DMS153 treated with DMSO at 0.1 percent for 48 hours (cell line): ENCODE results near the gene UBL3.
A peak's percentile ranks its signal among the peaks of the same experiment; 100 is the strongest.

Source experiments
- DNase-seq: peaks from one replicate; lab custom pipeline; 2025; ENCODE audit not compliant: unreplicated experiment; lab: John Stamatoyannopoulos, UW

Gene UBL3

GRCh38 chr13:29810898-29811297, 39.5 kb downstream of the UBL3 start:
- no peak for DNase-seq

DNA sequence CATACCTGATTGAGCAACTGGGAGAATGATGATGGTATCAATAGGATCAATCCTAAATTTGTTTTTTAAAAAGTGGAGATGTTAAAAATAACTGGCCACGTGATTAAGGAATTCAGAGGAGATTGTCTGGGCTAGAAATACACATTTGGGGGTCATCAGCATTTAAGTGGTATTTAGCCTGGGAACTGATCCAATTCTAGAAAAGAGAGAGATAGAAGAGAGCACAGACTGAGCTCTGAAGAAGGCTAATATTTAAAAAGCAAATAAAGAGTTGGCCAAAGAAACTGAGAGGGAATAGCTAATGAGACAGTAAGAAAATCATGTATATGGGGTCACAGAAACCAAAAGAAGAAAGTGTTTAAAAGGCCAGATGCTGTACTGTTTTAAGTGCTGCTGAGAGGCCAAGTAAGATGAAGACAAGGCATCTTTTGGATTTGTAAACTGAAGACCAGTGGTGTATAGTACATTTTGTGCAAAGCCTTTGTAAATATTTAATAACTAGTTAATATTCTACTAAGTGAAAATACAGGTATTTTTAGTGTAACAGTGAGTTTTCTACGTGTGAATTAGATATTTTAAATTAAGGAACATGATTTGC, 40.2 kb downstream of the UBL3 start:
- no peak for DNase-seq

DNA sequence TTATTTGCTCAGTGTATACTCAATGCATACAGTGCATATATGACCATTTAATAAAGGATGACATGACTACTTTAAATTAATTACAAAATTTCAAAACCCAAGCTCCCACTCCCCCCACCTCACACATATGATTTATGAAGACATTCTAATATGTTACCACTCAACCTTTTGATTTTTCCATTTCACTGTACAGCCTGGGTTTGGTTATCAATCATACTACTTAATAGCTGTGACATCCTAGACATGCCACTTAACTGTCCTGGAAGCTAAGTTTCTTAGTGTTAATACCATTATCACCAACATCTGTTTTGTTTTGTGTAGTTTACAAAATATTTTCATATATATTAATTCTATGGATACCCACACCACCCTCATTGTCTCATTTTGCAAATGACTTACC, 42.2 kb downstream of the UBL3 start:
- DNase-seq, result no peak

- no peak for DNase-seq
Observed at GRCh38 chr13:29805994-29806979, 44.1 kb downstream of the UBL3 start.

- DNase-seq, result no peak
Observed at GRCh38 chr13:29803221-29803620, 47.2 kb downstream of the UBL3 start.

GRCh38 chr13:29802621-29803020, 47.8 kb downstream of the UBL3 start:
- no peak for DNase-seq

DNA sequence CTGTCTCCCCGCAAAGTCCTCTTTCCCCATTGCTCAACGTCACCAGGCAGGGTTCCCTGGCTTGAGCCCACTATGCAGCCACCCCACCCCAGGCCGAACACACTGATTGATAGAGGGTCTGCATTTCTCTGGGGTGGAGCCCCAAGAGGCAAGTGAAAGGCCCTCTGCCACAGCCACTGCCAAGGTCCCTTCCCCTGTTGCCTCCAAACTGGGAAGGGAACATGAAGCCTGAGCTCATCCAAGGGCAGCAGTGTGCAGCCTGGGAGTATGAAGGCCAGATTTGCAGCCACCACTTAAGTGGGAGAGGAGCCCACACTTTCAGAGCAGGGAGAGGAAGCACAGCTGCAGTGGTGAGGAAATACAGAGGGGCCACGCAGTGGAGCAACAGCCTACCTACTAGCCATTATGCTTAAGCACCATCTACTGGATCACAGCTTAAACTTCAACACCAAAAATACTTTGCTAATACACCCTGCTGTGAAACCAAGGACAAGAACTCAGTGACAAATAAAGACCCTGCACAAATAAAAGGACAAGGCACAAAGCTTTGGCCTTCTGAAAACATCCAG, 48.6 kb downstream of the UBL3 start:
- DNase-seq, result no peak

DNA sequence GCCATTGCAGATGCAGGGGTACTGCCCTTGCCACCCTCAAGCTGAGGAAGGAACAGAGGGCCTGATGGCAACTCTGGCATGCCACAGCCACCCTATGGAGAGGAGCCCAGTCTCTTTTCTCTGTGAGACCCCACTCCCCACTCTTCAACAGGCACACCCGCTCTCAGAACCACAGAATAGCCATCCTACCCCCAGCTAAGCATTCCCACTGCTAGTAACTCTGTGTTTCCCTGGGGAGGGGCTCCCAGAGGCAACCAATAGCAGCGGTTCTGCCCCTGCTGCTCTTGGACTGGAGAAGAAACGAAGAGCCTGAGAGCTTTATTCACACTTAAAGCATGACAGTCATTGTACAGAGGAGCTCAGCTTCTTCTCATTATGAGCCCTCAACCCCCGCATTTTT, 49.3 kb downstream of the UBL3 start:
- DNase-seq, result no peak

- no peak for DNase-seq
Observed at GRCh38 chr13:29800687-29801086, 49.7 kb downstream of the UBL3 start.

DNA sequence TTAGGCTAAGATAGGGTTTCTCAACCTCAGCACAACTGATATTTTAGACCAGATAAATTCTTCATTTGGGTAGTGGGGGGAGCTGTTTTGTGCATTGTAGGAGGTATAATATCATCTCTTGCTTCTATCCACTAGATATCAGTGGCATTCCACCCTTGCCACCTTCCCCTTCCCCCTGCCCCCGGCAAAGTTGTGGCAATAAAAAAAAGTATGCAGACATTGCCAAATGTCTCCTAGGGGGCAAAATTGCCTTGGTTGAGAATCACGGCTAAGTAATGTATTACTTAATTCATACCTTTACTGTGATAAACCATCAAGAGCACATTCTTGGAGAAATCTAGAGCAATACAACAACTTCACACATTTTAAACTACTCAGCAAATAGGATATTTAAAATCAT, 51.4 kb downstream of the UBL3 start:
- no peak for DNase-seq

DNA sequence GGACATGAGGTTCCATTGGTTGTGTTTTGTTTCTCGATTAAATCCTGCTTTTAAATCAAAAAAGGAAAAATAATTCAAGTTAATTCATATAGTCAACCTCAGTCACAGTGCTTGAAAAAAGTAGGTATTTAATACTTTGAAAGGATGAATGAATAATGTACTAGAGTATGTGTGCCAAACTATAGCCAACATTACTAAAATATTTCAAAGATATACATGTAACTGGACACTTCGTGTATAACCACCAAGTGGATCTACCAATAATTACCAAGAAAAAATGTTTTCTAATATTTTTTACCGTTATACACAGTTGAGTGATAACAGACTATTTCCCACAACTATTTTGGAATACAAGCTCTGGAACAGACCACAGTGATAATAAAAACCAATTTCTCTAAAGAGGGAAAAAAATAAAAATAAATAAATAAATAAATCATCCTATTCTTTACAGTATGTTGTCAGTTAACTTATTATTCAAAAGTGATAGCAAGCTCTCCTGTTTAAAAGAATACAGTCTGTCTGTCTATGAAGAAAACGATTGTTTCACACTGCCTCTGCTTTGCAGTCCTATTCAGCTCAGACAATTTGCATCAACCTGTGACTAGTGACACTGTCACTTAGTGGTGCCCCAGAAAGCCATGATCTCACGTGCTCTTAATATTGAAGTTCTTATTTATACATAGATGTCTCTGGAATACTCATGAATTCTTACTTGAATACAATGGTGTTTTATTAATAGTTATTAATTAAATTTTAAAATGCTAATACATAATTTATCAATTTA, 58.2 kb downstream of the UBL3 start:
- no peak for DNase-seq

GRCh38 chr13:29791508-29791907, 58.9 kb downstream of the UBL3 start:
- no peak for DNase-seq

DNA sequence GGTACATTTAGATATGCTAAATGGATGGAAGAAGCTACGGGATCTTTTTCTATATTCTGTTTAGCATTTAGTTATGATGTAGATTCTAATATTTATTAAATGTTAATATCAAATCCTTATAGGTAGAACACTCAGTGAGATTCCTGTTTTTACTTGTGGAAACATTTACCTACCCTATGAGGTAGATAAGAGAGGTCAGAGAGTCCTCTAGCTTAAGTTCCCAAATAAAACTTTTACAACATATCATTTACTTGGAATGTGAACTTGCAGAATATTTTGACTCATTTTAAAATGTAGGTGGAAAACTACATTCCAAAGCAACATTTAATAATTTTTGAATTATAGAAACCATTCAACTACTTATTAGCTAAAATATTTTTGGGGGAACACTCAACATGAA, 63.7 kb downstream of the UBL3 start:
- no peak for DNase-seq

GRCh38 chr13:29785978-29786377, 64.4 kb downstream of the UBL3 start:
- DNase-seq, result no peak

GRCh38 chr13:29782798-29783197, 67.6 kb downstream of the UBL3 start:
- DNase-seq, result no peak

GRCh38 chr13:29774830-29775229, 75.6 kb downstream of the UBL3 start:
- no peak for DNase-seq

GRCh38 chr13:29771247-29771646, 79.2 kb downstream of the UBL3 start:
- peak; percentile 23 for DNase-seq

DNA sequence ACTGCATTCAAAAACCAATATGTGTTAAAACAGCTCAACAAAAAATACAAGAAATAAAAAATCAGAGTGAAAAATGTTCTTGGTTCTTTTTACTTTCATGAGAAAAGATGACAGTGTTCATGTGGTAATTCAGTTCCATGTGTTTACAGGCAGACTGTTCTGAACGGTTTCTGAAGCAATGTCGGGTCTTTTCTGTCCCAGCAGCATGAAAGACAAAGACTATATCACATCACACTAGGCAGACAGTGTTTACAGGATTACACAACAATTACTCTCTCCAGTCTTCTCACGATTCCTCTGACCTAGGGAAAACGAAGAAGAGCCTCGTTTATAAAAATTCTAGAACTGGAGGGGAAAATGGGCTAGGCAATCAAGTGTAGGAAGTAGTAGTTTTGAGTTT, 83.4 kb downstream of the UBL3 start:
- no peak for DNase-seq

GRCh38 chr13:29763436-29764180, 86.8 kb downstream of the UBL3 start:
- no peak for DNase-seq

GRCh38 chr13:29761815-29762214, 88.6 kb downstream of the UBL3 start:
- no peak for DNase-seq

DNA sequence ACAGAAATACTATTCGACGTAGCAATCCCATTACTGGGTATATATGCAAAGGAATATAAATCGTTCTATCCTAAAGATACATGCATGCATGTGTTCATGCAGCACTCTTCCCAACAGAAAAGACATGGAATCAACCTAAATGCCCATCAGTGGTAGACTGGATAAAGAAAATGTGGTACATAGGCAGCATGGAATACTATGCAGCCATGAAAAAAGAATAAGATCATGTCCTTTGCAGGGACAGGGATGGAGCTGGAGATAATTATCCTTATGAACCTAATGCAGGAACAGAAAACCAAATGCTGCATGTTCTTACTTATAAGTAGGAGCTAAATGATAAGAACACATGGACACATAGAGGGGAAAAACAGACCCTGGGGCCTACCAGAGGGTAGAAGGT, 89.3 kb downstream of the UBL3 start:
- no peak for DNase-seq
